ENCODE data around the gene BICDL2. TPM values are rescaled to one million over a fixed set of nuclear protein-coding genes. Genes with fewer than 3 reads are reported as not detected.
A peak's percentile ranks its signal among the peaks of the same experiment; 100 is the strongest.

The BICDL2 gene
- not detected for total RNA-seq

GRCh38 chr16:3036726-3037315 is at the start of gene BICDL2:
Gene BICDL2, minus strand, starts transcription at chr16:3036944. Its CDS starts 1,448 bp downstream, at chr16:3035496.

GRCh38 chr16:3065069-3065741 is 28.5 kb upstream of the BICDL2 start, which contains the start of gene IL32:
Gene IL32, plus strand, starts transcription at chr16:3065640. Its CDS starts 172 bp downstream, at chr16:3065812.

GRCh38 chr16:3045758-3046640 is 9.3 kb upstream of the BICDL2 start, which contains the start of gene MMP25:
Gene MMP25, plus strand, starts transcription at chr16:3046561. Its CDS starts 357 bp downstream, at chr16:3046918.

GRCh38 chr16:3023669-3024478 is 12.9 kb downstream of the BICDL2 start, which contains the start of the genes HCFC1R1 and THOC6:
Gene HCFC1R1, minus strand, starts transcription at chr16:3023942. Its CDS starts 1 bp downstream, at chr16:3023941.
Gene THOC6, plus strand, starts transcription at chr16:3024035. Its CDS starts 292 bp downstream, at chr16:3024327.

GRCh38 chr16:3020247-3020603 is 16.5 kb downstream of the BICDL2 start, which contains the start of gene TNFRSF12A:
Gene TNFRSF12A, plus strand, starts transcription at chr16:3020368. Its CDS starts 30 bp downstream, at chr16:3020398.

GRCh38 chr16:3017794-3018506 is 18.8 kb downstream of the BICDL2 start, which contains the start of gene CLDN6:
Gene CLDN6, minus strand, starts transcription at chr16:3018183. Its CDS starts 2,162 bp downstream, at chr16:3016021.

GRCh38 chr16:3012828-3013420 is 23.8 kb downstream of the BICDL2 start, which contains the start of gene CLDN9:
Gene CLDN9, plus strand, starts transcription at chr16:3012923. Its CDS starts 440 bp downstream, at chr16:3013363.

GRCh38 chr16:2980227-2981176 is 56.2 kb downstream of the BICDL2 start, which contains the start of gene PKMYT1:
Gene PKMYT1, minus strand, starts transcription at chr16:2980446. Its CDS starts 789 bp downstream, at chr16:2979657.

Small RNA genes within 50 kb of the gene (small RNA-seq; reads per million reads assigned to genes)
- gene LINC00514, result not detected
- gene RNU1-22P, result 0.56 reads per million, percentile 59 among the genes with 10 or more reads in this experiment

Other genes with a start within 250 kb of the BICDL2 start
- gene PRSS33, start 249.4 kb downstream of the BICDL2 start, total RNA-seq, result not detected
- gene PRSS41, start 238.5 kb downstream of the BICDL2 start, total RNA-seq, result not detected
- gene PRSS21, start 219.7 kb downstream of the BICDL2 start, total RNA-seq, result not detected
- 0.23 TPM for gene ZG16B, start 206.6 kb downstream of the BICDL2 start, total RNA-seq
- gene PRSS22, start 178.8 kb downstream of the BICDL2 start, total RNA-seq, result not detected
- gene FLYWCH2, start 153.7 kb downstream of the BICDL2 start, total RNA-seq, result 42.2 TPM
- 29.1 TPM for gene FLYWCH1, start 125.0 kb downstream of the BICDL2 start, total RNA-seq
- 0.46 TPM for gene KREMEN2, start 72.7 kb downstream of the BICDL2 start, total RNA-seq
- 28.4 TPM for gene PAQR4, start 67.6 kb downstream of the BICDL2 start, total RNA-seq
- 2.3 TPM for gene PKMYT1, start 56.5 kb downstream of the BICDL2 start, total RNA-seq
- gene CLDN9, start 24.0 kb downstream of the BICDL2 start, total RNA-seq, result not detected
- 1.2 TPM for gene CLDN6, start 18.8 kb downstream of the BICDL2 start, total RNA-seq
- 1.2 TPM for gene TNFRSF12A, start 16.6 kb downstream of the BICDL2 start, total RNA-seq
- gene HCFC1R1, start 13.0 kb downstream of the BICDL2 start, total RNA-seq, result 20.3 TPM
- 4.8 TPM for gene THOC6, start 12.9 kb downstream of the BICDL2 start, total RNA-seq
- gene MMP25, start 9.6 kb upstream of the BICDL2 start, total RNA-seq, result 0.92 TPM
- gene IL32, start 28.7 kb upstream of the BICDL2 start, total RNA-seq, result 1.6 TPM
- not detected for gene ZSCAN10, start 62.4 kb upstream of the BICDL2 start, total RNA-seq
- gene ZNF205, start 75.6 kb upstream of the BICDL2 start, total RNA-seq, result 15.9 TPM
- gene ZNF213, start 98.1 kb upstream of the BICDL2 start, total RNA-seq, result 8.1 TPM
- gene OR1F1, start 151.3 kb upstream of the BICDL2 start, total RNA-seq, result 0.69 TPM
- 15.9 TPM for gene ZNF200, start 198.2 kb upstream of the BICDL2 start, total RNA-seq
- gene MEFV, start 219.7 kb upstream of the BICDL2 start, total RNA-seq, result 0.46 TPM
- 36.0 TPM for gene ZNF263, start 246.5 kb upstream of the BICDL2 start, total RNA-seq